Left lobe of liver (tissue), 2 donors: ENCODE measurements around the gene FOSL2. TPM values are rescaled to one million over a fixed set of nuclear protein-coding genes. Genes with fewer than 3 reads are reported as not detected.

Source experiments
- ATAC-seq: fragments of 200-7000 bp; cut with Tn5 transposase; one replicate; pipeline ENCODE4 v1.9.1; 2020; ENCODE audit warnings: mild to moderate bottlenecking, moderate library complexity
- DNase-seq: peaks from one replicate; pipeline ENCODE4 v3.0.0-alpha.2; 2020; ENCODE audit warnings: low spot score
- total RNA-seq: library from RNA; stranded (reverse); gene quantifications from one replicate; pipeline ENCODE4 v1.2.1, GENCODE V29; 2021
- donor health status: DM: no; HTN: no; CAD: no; lungs with moderate emphysema.
- donor health status: DM: no; HTN: yes; CAD: no.

Gene FOSL2
- total RNA-seq, 1 donor from 2014 or later: 9.3 TPM

DNA sequence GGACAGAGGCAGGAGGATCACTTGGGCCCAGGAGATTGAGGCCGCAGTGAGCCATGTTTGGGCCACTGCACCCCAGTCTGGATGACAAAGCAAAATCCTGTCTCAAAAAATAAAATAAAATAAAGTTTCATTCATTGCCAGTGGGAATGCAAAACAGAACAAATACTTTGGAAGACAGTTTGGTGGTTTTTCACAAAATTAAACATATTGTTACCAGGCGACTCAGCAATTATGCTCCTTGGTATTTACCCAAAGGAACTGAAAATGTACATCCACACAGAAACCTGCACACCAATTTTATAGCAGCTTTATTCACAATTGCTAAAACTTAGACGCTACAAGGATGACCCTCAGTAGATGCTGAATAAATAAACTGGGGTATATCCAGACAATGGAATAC lies 35.8 kb downstream of the FOSL2 start:
- DNase-seq (no peak), ATAC-seq (no peak)

DNA sequence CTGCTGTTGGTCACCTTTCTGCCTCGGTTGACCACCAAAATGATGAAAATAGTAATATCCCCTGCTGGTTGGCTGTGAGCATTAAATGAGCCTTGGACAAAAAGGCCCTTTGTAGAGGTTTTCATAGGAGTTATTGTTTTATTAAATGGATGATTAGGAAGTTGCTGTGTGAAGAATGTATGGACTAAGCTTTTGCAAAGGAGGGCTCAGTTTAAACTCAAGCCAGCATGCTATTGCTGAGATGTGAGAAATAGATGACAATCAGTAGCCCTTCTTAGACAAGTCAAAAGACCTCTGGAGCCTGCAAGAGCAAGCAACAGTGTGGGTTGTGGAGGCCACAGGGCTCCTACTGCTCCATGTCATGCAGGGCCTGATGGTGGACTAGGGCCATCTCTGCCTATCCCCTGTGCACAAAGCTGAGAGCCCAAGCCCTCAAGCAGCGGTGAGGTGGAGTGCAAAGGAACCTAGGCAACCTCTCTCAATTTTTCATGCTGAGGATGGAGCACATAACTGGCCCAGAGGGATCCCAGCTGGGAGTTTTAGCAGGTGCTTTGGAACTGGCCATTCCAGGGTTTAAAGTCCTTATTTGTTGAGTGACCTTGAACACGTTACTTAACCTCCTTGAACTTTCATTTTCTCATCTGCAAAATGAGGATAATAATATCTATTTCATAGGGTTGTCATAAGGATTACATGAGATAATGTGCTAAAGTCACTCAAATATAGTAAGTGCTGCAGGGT lies 37.1 kb downstream of the FOSL2 start:
- no peak for DNase-seq
- ATAC-seq: no peak

GRCh38 chr2:28430377-28430765 lies 37.7 kb downstream of the FOSL2 start:
- DNase-seq: no peak
- ATAC-seq: no peak

DNA sequence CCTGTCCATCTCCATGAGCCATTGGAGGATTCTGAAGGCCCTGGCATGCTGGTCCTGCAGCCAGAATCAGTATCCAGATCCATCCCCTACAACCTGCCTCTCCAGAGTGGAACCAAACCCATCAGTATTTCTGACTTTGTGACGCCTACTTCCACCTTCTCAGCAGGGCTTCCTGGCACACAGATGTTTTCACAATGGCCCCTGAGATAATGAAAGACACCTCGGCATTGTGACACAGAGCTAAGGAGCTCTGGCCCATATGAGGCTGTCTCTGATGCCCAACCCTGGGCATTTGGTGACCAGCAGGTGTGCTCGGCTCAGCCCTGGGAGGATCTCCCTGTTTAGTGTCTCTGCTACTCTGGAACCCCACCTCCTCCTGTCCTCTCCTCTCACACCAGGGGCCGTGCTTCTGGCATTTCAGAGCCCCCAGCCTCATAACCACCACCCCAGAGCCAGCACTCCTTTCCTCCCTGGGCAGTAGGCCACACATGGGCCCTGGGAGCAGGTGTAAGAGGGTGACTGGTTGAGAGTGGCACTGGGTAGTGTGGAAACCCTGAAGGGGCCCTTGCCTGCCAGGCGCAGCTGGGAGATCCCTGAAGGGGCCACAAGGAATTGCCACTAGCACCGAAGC lies 38.2 kb downstream of the FOSL2 start:
- ATAC-seq: no peak

DNA sequence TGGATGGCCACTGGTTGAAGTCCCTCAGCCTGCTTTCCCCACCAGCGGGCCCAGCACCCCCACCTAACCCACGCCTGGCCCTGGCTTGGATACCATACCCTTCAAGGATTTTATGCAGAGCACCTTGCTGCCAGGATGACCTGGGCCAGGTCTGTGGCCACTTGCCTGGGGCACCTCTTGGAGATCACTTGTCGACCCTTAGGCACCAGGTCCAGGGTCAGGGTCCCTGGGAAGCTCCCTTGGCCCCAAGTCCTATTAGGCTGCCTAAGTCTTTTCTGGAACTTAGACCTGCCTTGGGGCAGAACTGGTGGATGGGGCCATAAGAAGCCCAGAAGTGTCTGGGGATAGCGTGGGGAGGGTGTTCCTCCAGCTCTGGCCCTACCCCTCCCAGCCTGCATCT lies 39.1 kb downstream of the FOSL2 start:
- ATAC-seq (no peak), DNase-seq (no peak)

More for the DNA sequence above, 38.2 kb downstream of the FOSL2 start:
- no peak for DNase-seq

GRCh38 chr2:28432362-28432761 lies 39.7 kb downstream of the FOSL2 start:
- no peak for ATAC-seq
- DNase-seq: no peak

- ATAC-seq (no peak), DNase-seq (no peak)
Measured at GRCh38 chr2:28433215-28433614, 40.6 kb downstream of the FOSL2 start.

DNA sequence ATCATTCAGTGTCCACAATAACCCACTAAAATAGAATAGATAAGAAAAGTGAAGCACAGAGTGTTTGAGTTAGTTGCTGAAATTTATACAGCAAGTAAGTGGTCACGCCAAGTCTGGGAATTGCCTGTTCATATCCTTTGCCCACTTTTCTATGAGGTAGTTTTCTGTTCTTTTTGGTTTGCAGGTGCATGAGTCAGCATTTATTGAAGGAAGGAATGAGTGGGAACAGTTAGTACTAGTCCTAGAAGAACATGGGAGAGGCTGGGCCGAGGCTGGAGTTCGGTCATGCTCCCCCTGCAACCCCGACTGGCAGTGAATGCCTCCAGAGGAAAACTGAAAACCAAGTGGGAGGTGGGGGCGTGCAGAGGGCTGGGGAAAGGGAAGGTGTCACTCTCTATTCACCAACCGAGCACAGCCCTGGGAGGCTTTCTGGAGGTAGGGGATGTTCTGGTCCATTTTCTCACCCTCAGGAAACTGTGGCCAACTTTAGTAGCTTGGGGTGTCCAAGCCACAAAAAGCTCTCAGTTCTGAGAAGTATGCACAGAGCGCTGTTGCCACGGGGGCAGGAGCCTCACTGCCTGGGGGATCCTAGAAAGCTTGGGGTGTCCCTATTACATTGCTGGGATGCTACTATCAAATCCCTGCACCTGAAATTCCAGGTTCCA lies 41.4 kb downstream of the FOSL2 start:
- no peak for DNase-seq
- no peak for ATAC-seq

DNA sequence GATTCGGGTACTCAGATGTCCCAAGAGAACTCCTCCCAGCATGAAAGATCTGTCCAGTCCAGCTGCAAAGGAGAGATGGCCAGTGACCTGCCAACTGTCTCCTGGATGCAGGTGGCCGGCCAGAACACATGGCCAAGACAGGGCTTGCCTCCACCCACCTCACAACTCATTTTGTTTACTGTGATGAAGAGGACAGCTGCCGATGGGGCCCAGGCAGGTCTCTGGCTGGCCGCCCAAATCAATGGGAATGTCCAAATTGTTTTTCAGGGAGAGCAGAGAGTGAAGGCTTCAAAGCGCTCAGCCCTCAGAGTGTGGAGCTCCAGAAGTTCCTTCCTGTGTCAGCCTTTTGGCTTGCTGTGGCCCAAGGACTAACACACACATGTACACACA lies 41.9 kb downstream of the FOSL2 start:
- peak; percentile 82 for DNase-seq
- ATAC-seq: peak; percentile 93

GRCh38 chr2:28435241-28435640 lies 42.6 kb downstream of the FOSL2 start:
- ATAC-seq: no peak
- DNase-seq: no peak

DNA sequence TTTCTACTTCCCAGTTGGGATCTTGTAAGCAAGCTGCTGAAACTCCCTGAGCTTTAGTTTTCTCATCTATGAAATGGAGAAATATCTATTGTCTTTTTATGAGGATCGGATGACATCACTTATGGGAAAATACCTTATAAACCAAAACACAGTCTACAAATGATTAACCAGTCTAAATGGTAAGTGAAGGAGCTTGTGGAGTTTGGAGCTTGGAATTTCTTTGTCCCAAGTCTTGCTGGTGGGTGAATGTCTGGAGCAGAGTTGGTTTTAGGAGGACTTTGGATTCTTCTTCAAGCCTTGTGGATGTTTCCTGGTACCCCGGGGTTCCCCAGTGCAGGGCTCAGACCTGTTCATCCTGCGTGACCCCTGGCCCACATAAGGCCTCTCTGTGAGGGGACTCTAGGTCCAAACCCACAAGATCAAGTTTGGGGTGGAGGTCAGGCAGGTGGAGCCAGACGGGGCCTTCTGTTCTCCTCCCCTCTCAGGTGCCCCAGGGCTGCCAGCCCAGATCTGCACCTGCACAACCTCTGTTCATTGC lies 43.2 kb downstream of the FOSL2 start:
- DNase-seq: no peak
- ATAC-seq: no peak

DNA sequence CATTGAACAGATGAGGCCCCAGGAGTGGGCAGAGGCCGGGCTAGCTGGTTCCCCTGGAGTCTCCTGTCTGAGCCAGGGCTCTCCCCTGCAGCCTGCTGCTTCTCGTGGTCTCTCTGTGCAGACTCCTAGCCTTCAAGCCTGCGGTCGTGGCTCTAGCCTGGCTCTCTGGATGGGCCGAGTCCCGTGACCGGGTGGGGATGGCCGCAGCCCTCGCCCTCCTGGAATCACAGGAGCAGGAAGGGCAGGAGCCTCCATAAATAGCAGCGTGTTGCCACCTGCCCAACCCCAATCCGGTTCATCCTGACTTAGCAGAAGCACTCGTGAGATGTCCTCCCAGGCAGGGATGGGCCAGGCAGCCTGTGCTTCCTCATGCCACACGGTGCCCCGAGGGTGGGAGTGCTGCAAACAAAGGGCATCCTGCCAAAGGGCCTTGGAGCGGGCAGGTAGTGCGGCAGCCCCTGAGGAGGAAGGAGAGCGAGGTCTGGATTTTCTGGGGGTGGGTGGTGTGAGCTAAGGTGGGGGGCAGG lies 43.9 kb downstream of the FOSL2 start:
- DNase-seq (no peak), ATAC-seq (no peak)

DNA sequence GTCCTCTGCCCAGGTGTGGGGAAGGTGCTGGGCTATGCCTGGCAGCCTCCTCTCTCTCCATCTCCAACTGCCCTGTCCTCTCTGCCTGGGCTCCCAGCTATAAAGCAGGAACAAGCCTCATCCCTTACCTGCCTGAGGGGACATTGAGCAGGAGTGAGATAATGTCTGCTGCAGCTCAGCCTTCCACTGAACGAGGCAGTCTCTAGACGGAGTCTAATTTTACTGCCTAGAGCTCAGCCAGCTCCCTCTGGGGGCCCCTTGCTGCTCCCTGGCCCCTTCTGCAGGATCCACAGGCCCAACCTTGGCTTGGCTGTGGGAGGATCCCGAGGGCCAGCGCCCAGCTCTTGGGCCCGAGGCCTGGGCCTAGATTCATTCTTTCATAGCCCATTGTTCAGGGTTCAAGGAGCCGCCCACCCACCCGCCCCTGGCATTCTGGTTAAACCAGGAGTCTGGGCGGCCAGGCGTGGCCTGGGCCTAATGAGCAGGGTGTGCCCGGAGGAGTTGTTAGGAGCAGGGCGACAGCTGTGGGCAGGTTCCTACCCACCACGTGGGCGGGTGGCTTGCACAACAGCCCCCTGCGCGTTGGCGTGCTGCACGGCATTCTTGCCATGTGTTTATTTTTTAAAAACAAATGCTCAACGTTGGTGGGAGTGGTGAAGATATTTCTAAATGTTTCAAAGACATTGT lies 44.6 kb downstream of the FOSL2 start:
- no peak for DNase-seq
- ATAC-seq: no peak

- ATAC-seq (no peak), DNase-seq (no peak)
Measured at GRCh38 chr2:28437918-28438317, 45.3 kb downstream of the FOSL2 start.

DNA sequence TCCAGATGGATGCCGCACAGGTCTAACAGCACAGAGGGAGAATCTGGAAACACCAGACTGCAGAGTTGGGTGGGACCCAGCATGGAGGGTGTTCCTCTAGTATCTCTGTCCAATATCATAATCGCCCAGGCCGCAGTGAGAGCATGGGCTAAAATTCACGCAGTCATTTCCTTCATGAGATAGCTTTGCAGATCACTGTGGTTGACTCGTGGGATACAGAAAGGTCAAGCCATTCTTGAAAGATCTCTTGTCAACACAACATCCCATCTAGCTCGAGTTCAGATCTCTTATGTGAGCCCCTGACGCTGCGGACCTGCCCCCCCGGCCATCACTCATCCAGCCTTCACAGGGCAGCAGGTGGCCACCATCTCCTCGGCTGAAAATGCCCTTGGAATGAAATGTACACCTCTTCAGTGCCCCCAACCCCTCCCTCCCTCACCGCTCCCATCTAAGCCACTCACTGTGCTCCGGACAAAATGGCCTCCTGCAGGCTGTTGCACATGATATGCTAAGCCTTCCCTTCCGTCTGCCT lies 45.9 kb downstream of the FOSL2 start:
- no peak for ATAC-seq
- no peak for DNase-seq

DNA sequence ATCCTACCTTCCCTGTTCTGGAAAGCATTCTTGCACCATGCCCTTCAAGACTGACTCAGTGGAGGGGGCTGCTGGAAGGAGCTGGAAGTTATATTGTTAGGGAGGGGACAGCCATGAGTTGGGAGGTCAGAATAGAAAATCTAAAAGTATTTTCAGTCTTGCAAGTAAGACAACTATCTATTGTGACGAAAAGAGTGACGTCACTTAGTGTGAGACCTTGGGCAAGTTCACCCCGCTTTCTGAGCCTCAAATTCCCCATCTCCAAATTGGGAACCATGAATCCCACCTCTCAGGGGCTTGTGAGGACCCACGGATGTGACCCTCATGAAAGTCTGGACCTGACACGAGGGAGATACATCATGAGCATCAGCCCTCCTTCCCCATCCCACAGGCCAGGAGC lies 46.5 kb downstream of the FOSL2 start:
- DNase-seq (no peak), ATAC-seq (no peak)

- DNase-seq (no peak), ATAC-seq (no peak)
Measured at GRCh38 chr2:28439763-28440162, 47.1 kb downstream of the FOSL2 start.

- no peak for ATAC-seq
- no peak for DNase-seq
Measured at GRCh38 chr2:28442328-28442727, 49.7 kb downstream of the FOSL2 start.

DNA sequence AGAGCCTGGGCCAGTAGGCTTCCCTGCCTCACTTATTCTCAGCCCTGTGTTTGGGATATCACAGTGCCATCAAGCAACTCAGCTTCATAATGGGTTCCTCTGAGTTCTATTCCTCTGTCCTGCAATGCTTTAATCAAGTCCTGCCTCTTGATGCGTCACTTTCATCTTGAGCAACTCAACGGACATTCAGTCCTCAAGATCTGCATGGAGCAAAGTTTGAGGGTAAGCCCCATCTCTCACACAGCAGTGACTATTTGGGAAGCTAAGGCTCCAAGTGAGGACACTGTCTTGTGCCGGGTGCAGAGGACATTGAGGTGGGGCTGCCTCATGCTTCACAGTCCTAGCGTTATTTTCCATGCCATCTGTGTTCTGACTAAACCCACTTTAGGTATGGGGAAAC lies 52.3 kb downstream of the FOSL2 start:
- DNase-seq (no peak), ATAC-seq (no peak)

- DNase-seq: no peak
Measured at GRCh38 chr2:28445448-28446258, 53.0 kb downstream of the FOSL2 start.

More at GRCh38 chr2:28445448-28446258, 53.0 kb downstream of the FOSL2 start:
- ATAC-seq: no peak
